Central memory CD8-positive, alpha-beta T cell (primary cell): ENCODE results near the gene LAMA5.

Experiments
- ATAC-seq: fragments of 150-1000 bp; cut with Tn5 transposase; replicated peaks from 2 replicates; pipeline ENCODE4 v1.10.0; 2022; ENCODE audit warnings: mild to moderate bottlenecking, moderate FRiP score, moderate number of reproducible peaks; ENCODE audit not compliant: poor library complexity, severe bottlenecking; ENCODE audit errors: extremely low read depth
- DNase-seq, 2 donors: peaks; one replicate each; pipeline ENCODE4 v3.0.0; 2021; ENCODE audit warnings: low spot score in 2 of 2
- H3K27ac Mint-ChIP-seq: one replicate; pipeline ENCODE4 v1.8.0; 2022; ENCODE audit warnings: low read depth, mild to moderate bottlenecking, moderate library complexity, mixed read lengths
- H3K27me3 Mint-ChIP-seq: one replicate; pipeline ENCODE4 v1.8.0; 2022; ENCODE audit warnings: mixed read lengths
- H3K36me3 Mint-ChIP-seq: one replicate; pipeline ENCODE4 v1.8.0; 2022; ENCODE audit warnings: mild to moderate bottlenecking, moderate library complexity, mixed read lengths; ENCODE audit not compliant: insufficient read depth
- H3K4me1 Mint-ChIP-seq: one replicate; pipeline ENCODE4 v1.8.0; 2022; ENCODE audit warnings: mixed read lengths
- H3K4me3 Mint-ChIP-seq: one replicate; pipeline ENCODE4 v1.8.0; 2022; ENCODE audit warnings: mild to moderate bottlenecking, moderate library complexity, mixed read lengths
- H3K9me3 Mint-ChIP-seq: one replicate; pipeline ENCODE4 v1.8.0; 2022; ENCODE audit warnings: mixed read lengths

Gene LAMA5

DNA sequence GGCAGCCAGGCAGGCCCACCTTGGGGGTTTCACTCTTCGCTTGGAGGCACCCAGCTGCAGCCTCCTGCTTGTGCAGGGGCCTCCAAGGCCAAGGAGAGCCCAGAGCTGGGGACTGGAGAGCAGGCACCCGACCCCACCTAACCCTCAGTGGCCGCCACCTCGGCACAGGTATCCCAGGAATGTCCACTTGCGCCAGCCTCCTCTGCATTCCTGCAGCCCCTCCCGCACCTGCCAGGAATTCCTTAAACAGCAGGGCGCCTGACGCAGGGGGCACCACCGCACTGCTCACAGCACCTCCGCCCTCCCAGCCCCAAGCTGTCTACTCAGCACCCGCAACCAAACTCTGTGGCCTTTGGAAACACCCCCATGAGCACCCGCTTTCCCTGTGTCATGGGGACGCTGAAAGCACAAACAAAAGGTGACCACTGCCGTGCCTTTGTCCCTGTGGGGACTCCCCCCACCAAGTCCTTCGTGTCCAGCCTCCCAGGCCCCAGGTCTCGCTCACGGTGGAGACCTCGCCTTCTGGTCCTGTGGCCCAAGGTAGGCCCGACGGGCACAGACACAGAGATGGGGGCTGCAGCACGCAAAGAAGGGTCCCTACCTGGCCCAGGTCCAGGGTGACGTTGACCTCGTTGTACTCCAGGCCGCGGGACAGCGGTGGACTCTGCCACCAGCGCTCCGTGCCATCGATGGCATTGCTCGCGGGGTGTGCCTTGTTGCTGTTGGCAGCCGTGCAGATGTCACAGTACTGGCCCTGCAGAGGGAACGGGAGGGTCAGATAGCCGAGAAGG lies 5.1 kb downstream of the LAMA5 start:
- Mint-ChIP-seq H3K4me3 (no peak overlapping the region), H3K4me1 (no peaks in the 10 kb centered on the region), H3K27me3 (peaks cover 35% of the 10 kb centered on the region), H3K9me3 (no peaks in the 10 kb centered on the region), H3K27ac (no peak overlapping the region), H3K36me3 (no peaks in the 10 kb centered on the region)
- ATAC-seq = no peak
- no peak for DNase-seq

DNA sequence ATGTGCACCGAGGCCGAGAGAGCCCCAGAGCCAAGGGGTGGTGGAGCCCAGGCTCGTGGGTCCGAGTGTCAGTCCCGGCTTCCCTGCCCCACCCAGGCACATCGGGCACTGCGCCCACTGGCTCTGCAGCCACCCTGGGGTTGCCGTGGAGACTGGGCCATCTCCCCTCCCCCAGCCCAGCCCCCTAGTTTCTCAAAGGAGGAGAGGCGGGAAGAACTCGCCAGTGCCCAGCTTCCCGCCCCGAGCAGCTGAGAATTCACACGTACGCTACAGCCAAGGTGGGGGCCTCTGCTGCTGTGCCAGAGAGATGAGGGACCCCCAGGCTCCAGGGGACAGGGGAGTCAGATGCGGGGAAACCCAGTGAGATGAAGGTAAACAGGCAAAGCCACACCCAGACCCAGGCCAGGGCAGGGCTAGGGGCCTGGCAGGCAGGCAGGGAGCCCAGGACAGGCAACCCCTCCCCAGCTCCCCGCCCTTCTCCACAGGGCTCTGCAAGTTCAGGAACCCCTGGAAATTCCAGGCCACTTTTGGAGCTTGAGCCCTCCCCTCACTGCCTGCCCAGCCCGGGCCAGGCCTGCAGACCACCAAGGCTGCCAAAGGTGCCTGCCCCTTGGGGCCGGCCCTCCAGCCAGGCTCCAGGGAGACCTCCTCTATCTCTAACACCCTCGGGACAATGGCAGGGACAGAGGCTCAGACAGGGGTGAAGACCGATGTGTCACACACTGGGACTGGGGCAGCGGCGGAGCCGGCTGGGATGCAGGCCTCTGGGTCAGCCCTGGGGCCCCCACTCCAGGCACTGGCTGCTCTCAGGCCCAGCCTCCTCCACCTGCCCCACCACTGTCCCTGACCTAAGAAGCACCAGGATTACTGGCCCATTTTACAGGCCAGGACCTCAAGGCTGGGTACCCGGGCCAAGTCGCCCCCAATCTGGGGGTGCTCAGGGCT lies 6.0 kb downstream of the LAMA5 start:
- peaks cover 34% of the 10 kb centered on the region for H3K27me3 Mint-ChIP-seq
- no peak for ATAC-seq
- DNase-seq = no peak
- no peak overlapping the region for H3K27ac Mint-ChIP-seq
- no peaks in the 10 kb centered on the region for H3K4me1 Mint-ChIP-seq
- no peaks in the 10 kb centered on the region for H3K9me3 Mint-ChIP-seq
- H3K4me3 Mint-ChIP-seq = no peak overlapping the region
- no peaks in the 10 kb centered on the region for H3K36me3 Mint-ChIP-seq

DNA sequence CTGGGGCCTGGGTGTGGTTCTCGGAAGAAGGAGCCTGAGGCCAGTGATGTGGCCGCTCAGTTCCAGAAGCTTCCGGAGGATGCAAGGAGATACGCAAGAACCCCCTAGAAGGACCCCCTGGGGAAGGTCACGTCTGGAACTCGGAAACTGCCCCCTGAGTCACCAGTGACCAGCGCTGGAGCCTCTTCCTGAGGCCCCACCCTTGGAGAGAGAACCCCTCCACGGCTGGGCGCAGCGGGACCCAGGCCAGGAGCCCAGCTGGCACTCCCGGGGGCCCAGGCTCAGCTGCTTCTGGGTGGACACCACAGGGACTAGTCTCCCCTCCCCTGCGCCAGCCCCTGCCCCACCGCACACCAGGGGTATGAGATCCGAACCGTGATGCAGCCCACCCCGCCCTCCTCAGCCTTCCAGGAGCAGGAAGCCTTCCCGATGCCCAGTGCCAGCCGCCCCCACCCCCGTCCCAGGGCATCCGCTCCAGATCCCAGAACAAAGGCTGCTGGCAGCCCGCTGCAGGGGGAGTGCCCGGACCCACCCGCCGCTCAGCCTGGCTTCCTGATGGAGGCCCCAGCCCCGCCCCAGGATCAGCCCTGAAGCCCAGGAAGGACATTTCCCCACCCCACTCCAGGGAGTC lies 7.5 kb downstream of the LAMA5 start:
- no peaks in the 10 kb centered on the region for H3K36me3 Mint-ChIP-seq
- no peak for DNase-seq

DNA sequence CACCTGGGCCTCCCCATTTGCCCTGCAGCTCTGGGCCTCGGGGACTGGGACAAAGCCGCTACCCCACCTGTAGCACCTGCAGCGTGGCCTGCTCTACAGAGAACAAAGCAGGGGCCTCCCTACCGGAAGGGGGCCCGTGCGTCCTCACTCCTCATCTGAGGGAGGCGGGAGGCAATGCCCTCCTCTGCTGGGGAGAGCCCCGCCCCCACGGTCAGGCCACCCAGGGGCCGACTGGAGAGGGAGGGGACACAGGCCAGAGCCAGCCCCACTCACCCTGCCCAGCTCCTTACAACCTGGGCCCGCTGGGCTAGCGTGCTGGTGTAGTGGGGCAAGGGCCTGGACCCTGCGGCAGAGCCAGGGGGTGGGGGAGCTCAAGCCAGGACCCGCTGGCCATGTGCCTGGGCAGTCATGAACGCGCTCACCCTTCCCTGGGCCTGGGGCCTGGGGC lies 8.0 kb downstream of the LAMA5 start:
- no peak overlapping the region for H3K27ac Mint-ChIP-seq
- no peak for DNase-seq
- no peaks in the 10 kb centered on the region for H3K9me3 Mint-ChIP-seq
- peaks cover 13% of the 10 kb centered on the region for H3K27me3 Mint-ChIP-seq
- H3K36me3 Mint-ChIP-seq = no peaks in the 10 kb centered on the region
- H3K4me3 Mint-ChIP-seq = no peak overlapping the region
- ATAC-seq = no peak
- H3K4me1 Mint-ChIP-seq = no peaks in the 10 kb centered on the region

More for the DNA sequence above, 7.5 kb downstream of the LAMA5 start:
- Mint-ChIP-seq H3K9me3 (no peaks in the 10 kb centered on the region), H3K27ac (no peak overlapping the region), H3K27me3 (peaks cover 19% of the 10 kb centered on the region), H3K4me1 (no peaks in the 10 kb centered on the region), H3K4me3 (no peak overlapping the region)
- ATAC-seq = no peak

- no peak overlapping the region for H3K4me3 Mint-ChIP-seq
- H3K9me3 Mint-ChIP-seq = no peaks in the 10 kb centered on the region
- no peaks in the 10 kb centered on the region for H3K36me3 Mint-ChIP-seq
- H3K4me1 Mint-ChIP-seq = no peaks in the 10 kb centered on the region
- DNase-seq (no peak), ATAC-seq (no peak)
- no peak overlapping the region for H3K27ac Mint-ChIP-seq
- H3K27me3 Mint-ChIP-seq = peaks cover 7% of the 10 kb centered on the region
These were observed 8.7 kb downstream of the LAMA5 start for GRCh38 chr20:62358171-62359042.

DNA sequence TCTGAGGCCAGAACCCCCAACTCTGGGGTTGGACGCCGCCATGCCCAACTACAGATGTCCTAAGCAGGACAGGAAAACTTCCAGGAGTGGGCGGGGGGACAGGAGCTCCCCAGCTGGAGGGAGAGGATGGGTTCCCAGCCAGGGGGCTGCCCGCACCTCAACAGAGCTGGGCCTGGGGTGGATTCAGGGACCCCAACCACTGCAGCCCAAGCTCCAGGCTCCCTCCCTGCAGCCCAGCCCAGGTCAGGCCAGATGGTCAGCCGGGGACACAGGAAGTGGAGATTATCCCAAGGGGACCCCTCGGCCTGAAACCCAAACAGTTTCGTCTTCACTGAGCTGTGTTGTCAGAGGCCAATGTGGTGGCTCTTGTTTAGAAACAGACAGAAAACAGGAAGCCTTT lies 9.4 kb downstream of the LAMA5 start:
- no peaks in the 10 kb centered on the region for H3K36me3 Mint-ChIP-seq
- ATAC-seq = no peak

GRCh38 chr20:62357187-62357667 lies 9.9 kb downstream of the LAMA5 start:
- ATAC-seq (no peak), DNase-seq (no peak)
- H3K4me3 Mint-ChIP-seq = no peak overlapping the region
- H3K27ac Mint-ChIP-seq = no peak overlapping the region
- H3K36me3 Mint-ChIP-seq = no peaks in the 10 kb centered on the region
- H3K27me3 Mint-ChIP-seq = no peaks in the 10 kb centered on the region
- H3K4me1 Mint-ChIP-seq = no peaks in the 10 kb centered on the region
- no peaks in the 10 kb centered on the region for H3K9me3 Mint-ChIP-seq

More for the DNA sequence above, 9.4 kb downstream of the LAMA5 start:
- no peak for DNase-seq
- no peak overlapping the region for H3K27ac Mint-ChIP-seq
- H3K4me1 Mint-ChIP-seq = no peaks in the 10 kb centered on the region
- no peak overlapping the region for H3K4me3 Mint-ChIP-seq
- H3K27me3 Mint-ChIP-seq = no peaks in the 10 kb centered on the region
- no peaks in the 10 kb centered on the region for H3K9me3 Mint-ChIP-seq

DNA sequence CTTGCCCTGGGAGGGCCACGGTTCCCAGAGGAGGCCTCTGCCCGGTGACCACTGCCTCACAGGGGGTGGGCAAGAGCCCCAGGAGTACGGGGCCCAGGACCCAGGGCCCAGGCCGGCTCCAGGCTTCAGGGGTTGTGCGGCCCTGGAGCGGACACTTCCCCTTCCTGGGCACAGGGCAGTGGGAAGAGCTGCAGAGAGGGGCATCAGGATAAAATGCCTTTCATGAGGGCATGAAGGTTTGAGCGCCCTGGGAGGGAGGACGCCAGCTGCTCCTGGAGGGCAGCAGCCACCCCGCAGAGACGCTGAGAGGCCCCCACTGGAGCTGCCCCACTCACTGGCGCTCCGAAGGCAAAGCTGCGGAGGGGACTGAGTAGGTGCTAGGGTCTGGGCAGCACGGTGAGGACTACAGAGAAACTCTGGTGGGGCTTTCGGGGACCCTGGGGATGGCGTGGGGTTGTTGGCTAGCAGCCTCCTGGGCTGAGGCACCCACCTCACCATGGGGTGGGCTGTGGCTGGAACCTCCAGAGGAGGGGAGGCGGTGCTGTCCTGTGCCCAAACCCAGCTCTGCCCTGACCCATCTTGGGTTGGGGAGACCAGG lies 10.4 kb downstream of the LAMA5 start:
- Mint-ChIP-seq H3K4me3 (no peak overlapping the region), H3K27me3 (no peaks in the 10 kb centered on the region), H3K9me3 (no peaks in the 10 kb centered on the region), H3K36me3 (no peaks in the 10 kb centered on the region), H3K27ac (no peak overlapping the region), H3K4me1 (no peaks in the 10 kb centered on the region)
- no peak for ATAC-seq
- no peak for DNase-seq

DNA sequence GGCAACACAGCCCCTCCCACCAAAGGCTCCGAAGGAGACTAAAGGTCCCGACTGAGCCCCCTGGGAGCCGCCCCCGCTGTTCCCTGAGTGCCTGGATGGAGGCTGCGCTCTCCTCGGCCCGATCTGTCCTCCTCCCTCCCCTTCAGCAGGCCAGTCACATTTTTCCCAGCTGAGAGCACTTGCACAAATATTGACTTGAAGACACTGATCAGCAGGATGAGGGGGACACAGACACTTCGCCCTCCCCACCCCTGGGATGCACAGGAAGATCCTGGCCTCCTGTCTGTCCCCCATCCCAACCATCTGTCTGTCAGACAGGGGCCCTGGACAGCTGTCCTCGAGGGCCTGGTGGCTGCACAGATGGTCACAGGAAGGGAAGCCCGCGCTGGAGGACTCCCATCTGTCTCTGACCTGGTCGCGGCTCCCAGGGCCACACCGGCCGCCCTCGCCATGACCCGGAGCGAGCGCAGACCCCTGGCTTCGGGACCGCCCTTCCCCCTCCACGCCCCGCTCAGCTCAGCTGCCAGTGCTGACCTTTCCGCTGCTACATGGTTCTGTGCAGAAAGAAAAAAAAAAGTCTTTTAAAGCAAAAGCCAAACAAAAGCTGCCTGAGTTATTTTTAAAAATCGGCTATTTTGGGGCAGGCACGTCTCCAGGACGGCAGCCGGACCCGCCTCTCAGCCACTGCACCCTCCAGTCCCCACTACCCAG lies 11.1 kb downstream of the LAMA5 start:
- Mint-ChIP-seq H3K27me3 (no peaks in the 10 kb centered on the region), H3K9me3 (no peaks in the 10 kb centered on the region), H3K4me3 (no peak overlapping the region), H3K27ac (no peak overlapping the region), H3K36me3 (no peaks in the 10 kb centered on the region), H3K4me1 (no peaks in the 10 kb centered on the region)
- ATAC-seq (no peak), DNase-seq (no peak)

GRCh38 chr20:62355516-62355877 lies 11.6 kb downstream of the LAMA5 start:
- Mint-ChIP-seq H3K9me3 (no peaks in the 10 kb centered on the region), H3K27me3 (no peaks in the 10 kb centered on the region), H3K27ac (no peak overlapping the region), H3K4me3 (no peak overlapping the region), H3K36me3 (no peaks in the 10 kb centered on the region), H3K4me1 (no peaks in the 10 kb centered on the region)
- DNase-seq (no peak), ATAC-seq (no peak)

DNA sequence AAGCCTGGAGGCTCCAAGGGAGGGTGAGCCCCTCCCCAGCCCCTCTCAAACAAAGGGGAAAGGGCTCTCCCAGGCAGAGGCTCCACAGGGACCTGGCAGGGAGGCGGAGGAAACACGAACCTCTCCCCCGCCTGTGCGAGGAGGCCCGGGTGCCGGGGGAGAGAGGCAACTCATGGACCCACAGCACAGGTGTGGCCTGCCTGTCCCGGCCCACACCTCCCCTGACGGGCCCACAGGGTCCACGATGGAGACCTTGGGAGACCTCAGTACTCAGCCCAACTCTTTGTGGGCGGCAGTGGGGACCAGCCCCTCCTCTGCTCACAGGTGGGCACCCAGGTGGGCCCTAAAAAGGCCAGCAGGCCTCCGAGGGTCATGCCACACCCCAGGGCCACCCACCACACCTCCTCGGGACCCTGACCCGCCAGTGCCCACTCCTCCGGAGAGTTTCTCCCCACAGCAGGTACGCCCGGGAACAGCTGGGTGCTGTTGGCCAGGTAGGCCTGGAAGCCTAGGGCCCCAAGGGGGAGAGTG lies 12.2 kb downstream of the LAMA5 start:
- no peaks in the 10 kb centered on the region for H3K27me3 Mint-ChIP-seq
- no peaks in the 10 kb centered on the region for H3K4me1 Mint-ChIP-seq
- DNase-seq (no peak), ATAC-seq (no peak)
- no peak overlapping the region for H3K4me3 Mint-ChIP-seq
- H3K27ac Mint-ChIP-seq = no peak overlapping the region
- no peaks in the 10 kb centered on the region for H3K36me3 Mint-ChIP-seq
- H3K9me3 Mint-ChIP-seq = no peaks in the 10 kb centered on the region
